Measurements from ENCODE around the gene PCNX1. TPM values are rescaled to one million over a fixed set of nuclear protein-coding genes. Genes with fewer than 3 reads are reported as not detected.
A peak's percentile ranks its signal among the peaks of the same experiment; 100 is the strongest.

The PCNX1 gene
- total and polyA plus RNA-seq, 12 donors, result 4.5 to 66.6 (median 47.7) TPM

DNA sequence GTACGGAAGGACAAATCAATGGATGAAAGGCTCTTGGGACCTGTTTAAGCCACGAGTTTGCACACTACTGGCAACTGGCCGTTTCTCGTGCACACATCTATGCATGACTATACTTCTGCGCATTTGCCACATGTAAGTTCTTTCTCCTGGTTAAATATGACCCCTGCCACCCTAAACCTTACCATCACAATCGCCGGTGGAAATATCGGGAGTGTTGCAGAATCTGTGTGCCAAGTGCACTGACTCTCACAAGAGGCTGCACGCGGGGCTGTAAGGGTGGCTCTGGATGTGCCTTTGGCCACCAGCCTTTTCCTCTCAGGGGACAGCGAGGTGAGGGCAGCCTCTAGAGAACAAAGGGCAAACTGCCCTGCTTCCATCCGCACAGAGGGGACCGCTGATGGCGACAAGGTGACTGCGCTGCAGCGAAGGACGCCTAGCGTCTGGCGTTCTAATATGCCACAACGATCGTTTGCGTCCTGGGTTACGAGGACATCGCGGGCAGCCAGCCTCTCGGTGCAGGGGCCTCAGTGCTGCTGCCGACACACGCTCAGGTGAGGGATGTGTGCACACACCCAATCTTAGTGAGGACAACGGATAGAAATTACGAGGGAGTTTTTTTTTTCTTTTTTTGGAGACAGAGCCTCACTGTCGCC lies 232.2 kb downstream of the PCNX1 start:
- Histone ChIP-seq H3K27me3 (no peaks in the 10 kb centered on the region), H3K27ac (no peak overlapping the region), H3K4me3 (peak overlapping the region in 1 of 10 donors; percentile 24), H3K9me3 (peaks cover 0 to 12% (median 0%) of the 10 kb centered on the region in 11 donors), H3K36me3 (no peaks in the 10 kb centered on the region), H3K4me1 (peaks cover 0 to 39% (median 0%) of the 10 kb centered on the region in 9 donors)
- DNase-seq, result no peak
- ATAC-seq, result peak in 4 of 8 donors; percentile 7 to 51 (median 38)
- WGBS, 2 donors, result 75 to 81% methylated on average over 31 of the region's 31 CpGs
- intact Hi-C loops (cut with DNase I), result loop anchor here (1.0 to 10.0 kb wide), 5 partner anchors 188 to 715 kb away; no protein-coding TSS in a partner anchor
- TF ChIP-seq, protein P1, sequence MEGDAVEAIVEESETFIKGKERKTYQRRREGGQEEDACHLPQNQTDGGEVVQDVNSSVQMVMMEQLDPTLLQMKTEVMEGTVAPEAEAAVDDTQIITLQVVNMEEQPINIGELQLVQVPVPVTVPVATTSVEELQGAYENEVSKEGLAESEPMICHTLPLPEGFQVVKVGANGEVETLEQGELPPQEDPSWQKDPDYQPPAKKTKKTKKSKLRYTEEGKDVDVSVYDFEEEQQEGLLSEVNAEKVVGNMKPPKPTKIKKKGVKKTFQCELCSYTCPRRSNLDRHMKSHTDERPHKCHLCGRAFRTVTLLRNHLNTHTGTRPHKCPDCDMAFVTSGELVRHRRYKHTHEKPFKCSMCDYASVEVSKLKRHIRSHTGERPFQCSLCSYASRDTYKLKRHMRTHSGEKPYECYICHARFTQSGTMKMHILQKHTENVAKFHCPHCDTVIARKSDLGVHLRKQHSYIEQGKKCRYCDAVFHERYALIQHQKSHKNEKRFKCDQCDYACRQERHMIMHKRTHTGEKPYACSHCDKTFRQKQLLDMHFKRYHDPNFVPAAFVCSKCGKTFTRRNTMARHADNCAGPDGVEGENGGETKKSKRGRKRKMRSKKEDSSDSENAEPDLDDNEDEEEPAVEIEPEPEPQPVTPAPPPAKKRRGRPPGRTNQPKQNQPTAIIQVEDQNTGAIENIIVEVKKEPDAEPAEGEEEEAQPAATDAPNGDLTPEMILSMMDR (IDR thresholded peaks at IDR 0.05), result peak in 4 of 9 donors; percentile 2 to 51 (median 4)

DNA sequence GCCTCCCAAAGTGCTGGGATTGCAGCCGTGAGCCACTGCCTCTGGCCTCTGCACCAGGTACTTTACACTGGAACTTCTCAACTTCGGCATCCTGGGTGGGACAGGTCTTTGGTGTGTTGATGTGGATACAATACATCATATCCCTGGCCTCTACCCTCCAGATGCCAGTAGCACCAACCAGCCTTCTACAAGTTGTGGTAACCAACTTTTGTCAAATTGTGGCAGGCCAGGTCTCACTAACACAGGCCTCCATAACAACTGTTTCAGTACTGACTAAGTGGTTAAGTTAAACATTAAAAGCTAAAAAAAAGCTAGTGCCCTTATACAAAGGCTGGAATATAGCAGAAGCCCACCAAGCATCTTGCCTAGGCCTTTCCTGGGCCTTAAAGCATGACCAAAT lies 232.9 kb downstream of the PCNX1 start:
- no peak overlapping the region for H3K4me3 ChIP-seq
- H3K36me3 ChIP-seq, result no peaks in the 10 kb centered on the region
- DNase-seq (no peak), ATAC-seq (no peak)
- H3K4me1 ChIP-seq, result peaks cover 0 to 39% (median 0%) of the 10 kb centered on the region in 9 donors
- TF ChIP-seq, protein P1 (IDR thresholded peaks at IDR 0.05), result no peak
- WGBS, 2 donors, result 89 to 95% methylated on average over 2 of the region's 2 CpGs
- intact Hi-C loops (cut with DNase I), result loop anchor here in 2 of 10 donors (5.0 to 10.0 kb wide), 2 partner anchors 715 to 717 kb away; no protein-coding TSS in a partner anchor
- no peak overlapping the region for H3K27ac ChIP-seq
- H3K9me3 ChIP-seq, result peaks cover 0 to 12% (median 0%) of the 10 kb centered on the region in 11 donors
- no peaks in the 10 kb centered on the region for H3K27me3 ChIP-seq

DNA sequence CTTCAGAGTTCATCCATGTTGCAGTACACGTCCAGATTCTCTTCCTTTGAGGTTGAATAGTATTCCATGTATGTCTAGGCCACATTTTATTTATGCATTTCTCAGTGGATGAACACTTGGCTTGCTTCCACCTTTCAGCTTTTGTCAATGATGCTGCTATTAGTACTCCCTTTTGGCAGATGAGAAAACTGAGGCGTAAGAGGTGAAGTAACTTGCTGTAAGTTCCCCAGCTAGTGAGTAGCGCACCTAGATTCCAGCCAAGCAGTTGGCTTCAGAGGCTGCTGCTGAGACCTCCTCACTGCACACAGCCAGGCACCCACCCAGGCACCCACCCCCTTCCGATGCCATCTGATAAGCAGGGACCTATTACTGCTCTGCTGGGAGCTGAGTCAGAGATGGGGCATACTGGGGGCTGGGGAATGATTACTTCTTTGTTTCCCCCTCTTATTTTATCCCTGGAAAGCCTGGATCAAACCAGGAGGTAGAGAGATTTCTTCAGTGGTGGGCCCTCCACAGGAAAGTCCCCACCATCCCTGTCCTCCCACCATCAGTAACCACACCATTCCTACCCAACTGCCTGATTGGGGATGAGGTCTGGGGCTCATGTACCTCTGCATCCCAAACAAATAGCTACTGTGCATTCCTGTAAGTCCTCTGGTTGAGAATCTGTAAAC lies 234.6 kb downstream of the PCNX1 start:
- intact Hi-C loops (cut with DNase I), result loop anchor here in 2 of 10 donors (5.0 to 10.0 kb wide), 2 partner anchors 713 to 715 kb away; no protein-coding TSS in a partner anchor

More for the DNA sequence above, 234.6 kb downstream of the PCNX1 start:
- no peaks in the 10 kb centered on the region for H3K27me3 ChIP-seq
- TF ChIP-seq, protein P1 (IDR thresholded peaks at IDR 0.05), result no peak
- peaks cover 0 to 5% (median 0%) of the 10 kb centered on the region in 11 donors for H3K9me3 ChIP-seq
- peak overlapping the region in 1 of 10 donors; percentile 72 for H3K27ac ChIP-seq
- no peak for ATAC-seq
- no peaks in the 10 kb centered on the region for H3K36me3 ChIP-seq
- no peak overlapping the region for H3K4me3 ChIP-seq
- WGBS, 2 donors, result 91 to 93% methylated on average over 4 of the region's 4 CpGs
- DNase-seq, result no peak
- peaks cover 0 to 39% (median 0%) of the 10 kb centered on the region in 9 donors for H3K4me1 ChIP-seq
